Measurements from ENCODE around the gene LPCAT2.

The LPCAT2 gene

GRCh38 chr16:55623640-55624039 lies 114.8 kb downstream of the LPCAT2 start:
- DNase-seq (ENCODE audit: insufficient read length): no peak
- TF ChIP-seq TAF1 (IDR thresholded peaks at IDR 0.05; ENCODE audit: borderline replicate concordance, low read depth, low read length): no peak
- no peak for TF ChIP-seq POLR2A (IDR thresholded peaks at IDR 0.05; ENCODE audit: low read depth, low read length)
- no peak for TF ChIP-seq POLR2AphosphoS5 (IDR thresholded peaks at IDR 0.05; ENCODE audit: low read depth, low read length)
- no peak for FAIRE-seq

- no peak for DNase-seq (ENCODE audit: insufficient read length)
These were observed 115.8 kb downstream of the LPCAT2 start for GRCh38 chr16:55624696-55625095.

GRCh38 chr16:55625843-55626242 lies 117.0 kb downstream of the LPCAT2 start:
- no peak for TF ChIP-seq POLR2AphosphoS5 (IDR thresholded peaks at IDR 0.05; ENCODE audit: low read depth, low read length)
- TF ChIP-seq POLR2A (IDR thresholded peaks at IDR 0.05; ENCODE audit: low read depth, low read length): no peak
- no peak for TF ChIP-seq TAF1 (IDR thresholded peaks at IDR 0.05; ENCODE audit: borderline replicate concordance, low read depth, low read length)
- FAIRE-seq: no peak
- no peak for DNase-seq (ENCODE audit: insufficient read length)

More at GRCh38 chr16:55624696-55625095, 115.8 kb downstream of the LPCAT2 start:
- TF ChIP-seq TAF1 (IDR thresholded peaks at IDR 0.05; ENCODE audit: borderline replicate concordance, low read depth, low read length) (no peak), POLR2A (IDR thresholded peaks at IDR 0.05; ENCODE audit: low read depth, low read length) (no peak), POLR2AphosphoS5 (IDR thresholded peaks at IDR 0.05; ENCODE audit: low read depth, low read length) (no peak)
- FAIRE-seq: no peak

GRCh38 chr16:55628306-55628968 lies 119.6 kb downstream of the LPCAT2 start:
- FAIRE-seq: no peak
- TF ChIP-seq TAF1 (IDR thresholded peaks at IDR 0.05; ENCODE audit: borderline replicate concordance, low read depth, low read length) (no peak), POLR2AphosphoS5 (IDR thresholded peaks at IDR 0.05; ENCODE audit: low read depth, low read length) (no peak), POLR2A (IDR thresholded peaks at IDR 0.05; ENCODE audit: low read depth, low read length) (no peak)
- DNase-seq (ENCODE audit: insufficient read length): no peak

- DNase-seq (ENCODE audit: insufficient read length): no peak
- FAIRE-seq: no peak
- TF ChIP-seq POLR2AphosphoS5 (IDR thresholded peaks at IDR 0.05; ENCODE audit: low read depth, low read length) (no peak), POLR2A (IDR thresholded peaks at IDR 0.05; ENCODE audit: low read depth, low read length) (no peak), TAF1 (IDR thresholded peaks at IDR 0.05; ENCODE audit: borderline replicate concordance, low read depth, low read length) (no peak)
These were observed 121.9 kb downstream of the LPCAT2 start for GRCh38 chr16:55630774-55631173.

- no peak for DNase-seq (ENCODE audit: insufficient read length)
- FAIRE-seq: no peak
- TF ChIP-seq POLR2A (IDR thresholded peaks at IDR 0.05; ENCODE audit: low read depth, low read length): no peak
- no peak for TF ChIP-seq TAF1 (IDR thresholded peaks at IDR 0.05; ENCODE audit: borderline replicate concordance, low read depth, low read length)
- no peak for TF ChIP-seq POLR2AphosphoS5 (IDR thresholded peaks at IDR 0.05; ENCODE audit: low read depth, low read length)
These were observed 123.4 kb downstream of the LPCAT2 start for GRCh38 chr16:55632259-55632658.

GRCh38 chr16:55634193-55634592 lies 125.3 kb downstream of the LPCAT2 start:
- TF ChIP-seq TAF1 (IDR thresholded peaks at IDR 0.05; ENCODE audit: borderline replicate concordance, low read depth, low read length) (no peak), POLR2AphosphoS5 (IDR thresholded peaks at IDR 0.05; ENCODE audit: low read depth, low read length) (no peak), POLR2A (IDR thresholded peaks at IDR 0.05; ENCODE audit: low read depth, low read length) (no peak)
- no peak for FAIRE-seq
- no peak for DNase-seq (ENCODE audit: insufficient read length)

Measured in GM12892 (cell line).